HCEC 1CT (cell line): ENCODE results near the gene LXN.
"Not testable (repeated sequence)": the region's sequence is repeated elsewhere in the genome, so short reads cannot be mapped to it uniquely, and the experiment has no call there.

ENCODE experiments used
- DNase-seq: peaks from one replicate; pipeline ENCODE4 v3.0.0-alpha.2; 2017

The LXN gene

GRCh38 chr3:158672215-158673176 is at the start of gene LXN:
TSS of gene LXN (minus strand) at chr3:158672648. CDS start at chr3:158672478, 170 bp downstream.
- DNase-seq = peak; percentile 89

- DNase-seq = no peak
Measured at GRCh38 chr3:158722108-158722507, 49.7 kb upstream of the LXN start.

- peak; percentile 84 for DNase-seq
Measured at GRCh38 chr3:158718490-158719170, 46.2 kb upstream of the LXN start.

- no peak for DNase-seq
Measured at GRCh38 chr3:158717576-158717975, 45.1 kb upstream of the LXN start.

- no peak for DNase-seq
Measured at GRCh38 chr3:158713094-158713499, 40.6 kb upstream of the LXN start.

GRCh38 chr3:158712443-158712842 is 40.0 kb upstream of the LXN start:
- DNase-seq = no peak

- peak; percentile 96 for DNase-seq
Measured at GRCh38 chr3:158711886-158712285, 39.4 kb upstream of the LXN start.

- DNase-seq = no peak
Measured at GRCh38 chr3:158710601-158711000, 38.2 kb upstream of the LXN start.

GRCh38 chr3:158709666-158710083 is 37.2 kb upstream of the LXN start:
- peak; percentile 93 for DNase-seq

GRCh38 chr3:158703566-158703965 is 31.1 kb upstream of the LXN start:
- DNase-seq = no peak

- peak; percentile 86 for DNase-seq
Measured at GRCh38 chr3:158702815-158703481, 30.5 kb upstream of the LXN start.

GRCh38 chr3:158701420-158702065 is 29.1 kb upstream of the LXN start:
- DNase-seq = peak; percentile 62

GRCh38 chr3:158700559-158700958 is 28.1 kb upstream of the LXN start:
- no peak for DNase-seq

GRCh38 chr3:158696618-158697017 is 24.2 kb upstream of the LXN start:
- peak; percentile 63 for DNase-seq

GRCh38 chr3:158693866-158694456 is 21.5 kb upstream of the LXN start:
- DNase-seq = not testable (repeated sequence)

GRCh38 chr3:158685159-158685558 is 12.7 kb upstream of the LXN start:
- no peak for DNase-seq

GRCh38 chr3:158683230-158683962 is 10.9 kb upstream of the LXN start:
- peak; percentile 90 for DNase-seq

- DNase-seq = no peak
Measured at GRCh38 chr3:158680861-158681260, 8.4 kb upstream of the LXN start.

GRCh38 chr3:158679547-158680000 is 7.1 kb upstream of the LXN start:
- DNase-seq = peak; percentile 41

- no peak for DNase-seq
Measured at GRCh38 chr3:158678687-158679086, 6.2 kb upstream of the LXN start.

- DNase-seq = peak; percentile 6
Measured at GRCh38 chr3:158671821-158672214, 630 bp downstream of the LXN start.

- no peak for DNase-seq
Measured at GRCh38 chr3:158668506-158668905, 3.9 kb downstream of the LXN start.
